ENCODE measurements around the gene CUL9.

Gene CUL9

GRCh38 chr6:43170931-43171706 lies 10.9 kb upstream of the CUL9 start, which contains the start of gene SRF:
TSS of gene SRF (plus strand) at chr6:43171269. CDS start at chr6:43171657, 388 bp downstream.
- peak; percentile 61 for TF ChIP-seq CTCF (IDR thresholded peaks at IDR 0.05)

GRCh38 chr6:43171707-43172103 lies 10.3 kb upstream of the CUL9 start:
- TF ChIP-seq CTCF (IDR thresholded peaks at IDR 0.05), result no peak

- no peak for TF ChIP-seq CTCF (IDR thresholded peaks at IDR 0.05)
These were observed 9.6 kb upstream of the CUL9 start for GRCh38 chr6:43172104-43173007.

GRCh38 chr6:43173591-43174262 lies 8.3 kb upstream of the CUL9 start:
- TF ChIP-seq CTCF (IDR thresholded peaks at IDR 0.05), result no peak

GRCh38 chr6:43174263-43175112 lies 7.5 kb upstream of the CUL9 start:
- TF ChIP-seq CTCF (IDR thresholded peaks at IDR 0.05), result no peak

GRCh38 chr6:43175676-43176422 lies 6.1 kb upstream of the CUL9 start:
- TF ChIP-seq CTCF (IDR thresholded peaks at IDR 0.05), result no peak
